ENCODE results near the gene TPPP2.
A peak's percentile ranks its signal among the peaks of the same experiment; 100 is the strongest.
"Not testable (repeated sequence)": the region's sequence is repeated elsewhere in the genome, so short reads cannot be mapped to it uniquely, and the experiment has no call there.

TPPP2 gene

DNA sequence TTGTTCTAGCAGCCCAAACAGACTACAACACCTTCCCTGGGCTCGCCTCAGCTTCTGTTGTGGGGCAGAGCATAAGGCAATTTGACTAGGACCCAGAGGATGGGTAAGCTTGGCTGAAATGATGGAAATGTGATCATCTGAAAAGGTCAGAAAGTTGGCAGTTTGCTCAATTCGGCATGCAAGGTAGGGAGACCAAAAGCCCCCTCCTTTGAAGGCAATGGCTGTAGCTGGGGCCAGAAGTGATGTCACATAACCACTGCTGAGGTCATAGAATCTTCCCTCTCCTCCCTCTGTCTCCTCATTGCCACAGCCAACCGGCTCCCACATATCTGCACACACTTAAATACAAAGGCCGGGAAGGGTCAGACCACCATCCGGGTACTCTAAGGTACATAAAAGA is at the start of gene TPPP2:
Gene TPPP2, plus strand, starts transcription at position 301 of the 400 bp plus-strand sequence. CDS start 365 bp downstream, outside the sequence.
- no peak for DNase-seq

DNA sequence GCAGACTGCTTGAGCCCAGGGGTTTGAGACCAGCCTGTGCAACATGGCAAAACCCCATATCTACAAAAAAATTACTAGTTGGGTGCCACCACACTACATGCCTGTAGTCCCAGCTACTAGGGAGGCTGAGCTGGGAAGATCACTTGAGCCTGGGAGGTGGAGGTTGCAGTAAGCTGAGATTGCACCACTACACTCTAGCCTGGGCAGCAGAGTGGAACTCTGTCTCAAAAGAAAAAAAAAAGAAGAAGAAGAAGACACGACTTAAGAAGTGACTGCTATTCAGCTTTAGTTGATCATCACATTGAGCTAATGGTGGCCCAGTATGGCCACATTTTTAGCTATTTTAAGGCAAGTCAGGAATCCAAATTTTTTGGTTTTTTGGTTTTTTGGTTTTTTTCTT is 49.1 kb upstream of the TPPP2 start:
- peak in 1 of 2 donors; percentile 45 for DNase-seq

GRCh38 chr14:20982646-20983369 is 47.2 kb upstream of the TPPP2 start:
- no peak for DNase-seq

- DNase-seq, result peak; percentile 25 to 40
Measured at GRCh38 chr14:20985650-20986049, 44.4 kb upstream of the TPPP2 start.

DNA sequence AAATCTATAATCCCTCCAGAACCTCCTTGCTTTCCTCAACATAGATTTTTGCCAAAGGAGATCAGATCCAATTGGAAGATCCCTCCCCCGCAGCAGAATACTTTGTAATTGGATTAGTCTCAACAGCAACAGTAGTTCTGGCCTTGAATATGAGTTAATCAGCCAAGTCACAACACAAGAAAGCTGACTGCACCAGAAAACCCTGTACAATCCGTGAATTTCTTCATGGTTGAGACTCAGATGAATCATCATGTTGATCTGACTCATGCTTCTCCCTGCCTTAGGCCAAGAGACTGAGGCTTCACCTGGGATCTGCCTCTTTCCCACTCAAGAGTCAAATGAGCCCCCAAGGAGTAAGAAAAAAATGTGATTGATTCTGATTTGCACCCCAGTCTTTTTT is 43.2 kb upstream of the TPPP2 start:
- peak; percentile 83 to 92 for DNase-seq

- peak; percentile 44 to 49 for DNase-seq
Measured at GRCh38 chr14:20988717-20989470, 41.1 kb upstream of the TPPP2 start.

DNA sequence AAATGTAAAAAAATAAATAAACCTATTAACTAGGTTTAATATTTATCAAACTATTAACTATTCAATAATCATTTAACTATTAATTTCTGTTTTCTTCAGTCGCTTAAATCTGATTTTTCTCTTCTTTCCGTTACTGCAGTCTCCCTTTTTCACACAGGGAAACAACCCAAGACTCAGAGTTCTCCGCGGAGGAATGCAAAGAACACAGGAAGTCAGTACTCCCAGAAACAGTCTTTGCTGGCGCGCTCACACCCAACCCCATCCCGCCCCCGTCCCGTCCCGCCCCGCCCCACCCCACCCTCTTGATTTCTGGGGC is 40.6 kb upstream of the TPPP2 start:
- DNase-seq, result no peak

DNA sequence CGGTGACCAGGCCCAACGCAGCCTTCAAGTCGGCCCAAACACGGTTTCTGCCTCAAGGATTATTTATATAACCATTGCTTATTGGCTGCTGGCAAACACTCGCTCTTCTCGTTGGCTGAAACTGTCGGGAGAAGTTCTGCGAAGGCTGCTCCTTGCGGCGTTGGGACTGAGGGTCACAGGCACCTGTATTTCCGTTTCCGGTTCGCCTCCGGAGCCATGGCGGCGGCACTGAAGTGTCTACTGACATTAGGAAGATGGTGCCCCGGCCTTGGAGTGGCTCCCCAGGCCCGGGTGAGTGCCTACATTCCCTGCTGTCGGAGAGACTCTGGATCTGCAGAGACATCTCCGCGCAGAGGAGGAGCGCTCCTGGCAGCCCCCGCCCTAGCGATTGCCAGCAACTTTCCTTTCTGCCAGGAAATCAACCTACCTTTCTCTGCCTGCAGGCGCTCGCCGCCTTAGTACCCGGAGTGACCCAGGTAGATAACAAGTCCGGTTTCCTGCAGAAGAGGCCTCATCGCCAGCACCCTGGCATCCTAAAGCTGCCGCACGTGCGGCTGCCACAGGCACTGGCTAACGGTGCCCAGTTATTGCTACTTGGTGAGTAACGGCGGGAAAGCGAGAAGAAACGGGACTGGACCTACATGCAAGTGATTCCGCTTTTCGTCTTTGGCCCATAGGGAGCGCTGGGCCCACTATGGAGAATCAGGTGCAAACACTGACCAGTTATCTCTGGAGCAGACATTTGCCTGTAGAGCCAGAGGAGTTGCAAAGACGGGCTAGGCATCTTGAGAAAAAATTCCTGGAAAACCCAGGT is 40.0 kb upstream of the TPPP2 start, which contains the start of gene METTL17:
Gene METTL17, plus strand, starts transcription at position 194 of the 814 bp plus-strand sequence. Its CDS starts 23 bp downstream, at position 217.
- peak; percentile 93 to 98 for DNase-seq

GRCh38 chr14:20996521-20996920 is 33.5 kb upstream of the TPPP2 start:
- no peak for DNase-seq

- DNase-seq, result no peak
Measured at GRCh38 chr14:20997115-20997514, 32.9 kb upstream of the TPPP2 start.

DNA sequence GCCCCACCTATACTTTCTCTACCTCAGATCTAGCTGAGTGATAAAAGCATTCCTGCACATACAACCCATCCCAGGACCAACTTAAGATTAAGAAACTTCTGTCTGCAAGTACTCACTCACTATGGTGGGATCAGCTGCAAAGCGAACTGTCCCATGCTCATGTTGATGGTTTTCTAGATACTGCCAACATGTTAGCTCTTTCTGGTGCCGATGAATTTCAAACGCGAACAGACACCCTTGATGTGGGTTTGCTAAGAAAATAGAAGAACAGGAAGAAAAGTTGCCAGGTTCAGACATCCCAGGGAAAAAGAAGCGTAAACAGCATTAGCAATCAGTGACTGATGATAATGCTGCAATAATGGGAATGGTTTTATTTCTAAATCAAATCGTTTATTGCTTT is 32.5 kb upstream of the TPPP2 start:
- DNase-seq, result no peak

DNA sequence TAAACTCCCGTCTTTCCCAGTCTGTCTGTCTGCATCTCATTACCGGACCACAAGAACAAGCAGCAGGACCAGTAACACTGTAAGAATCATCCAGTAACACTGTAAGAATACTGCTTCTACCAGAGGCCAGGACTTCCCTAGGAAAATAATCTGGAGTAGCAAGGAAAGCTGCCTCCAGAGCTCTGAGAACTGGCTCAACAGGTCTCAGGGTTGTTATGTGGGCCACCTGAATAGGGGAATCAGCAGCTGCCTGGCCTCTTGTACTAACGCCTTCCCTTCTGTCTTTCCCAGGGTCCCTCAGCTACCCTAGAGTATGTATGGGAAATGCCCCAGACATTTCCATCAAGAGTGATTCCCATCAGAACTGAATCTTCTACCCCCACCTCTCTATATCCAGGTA is 31.9 kb upstream of the TPPP2 start:
- no peak for DNase-seq

DNA sequence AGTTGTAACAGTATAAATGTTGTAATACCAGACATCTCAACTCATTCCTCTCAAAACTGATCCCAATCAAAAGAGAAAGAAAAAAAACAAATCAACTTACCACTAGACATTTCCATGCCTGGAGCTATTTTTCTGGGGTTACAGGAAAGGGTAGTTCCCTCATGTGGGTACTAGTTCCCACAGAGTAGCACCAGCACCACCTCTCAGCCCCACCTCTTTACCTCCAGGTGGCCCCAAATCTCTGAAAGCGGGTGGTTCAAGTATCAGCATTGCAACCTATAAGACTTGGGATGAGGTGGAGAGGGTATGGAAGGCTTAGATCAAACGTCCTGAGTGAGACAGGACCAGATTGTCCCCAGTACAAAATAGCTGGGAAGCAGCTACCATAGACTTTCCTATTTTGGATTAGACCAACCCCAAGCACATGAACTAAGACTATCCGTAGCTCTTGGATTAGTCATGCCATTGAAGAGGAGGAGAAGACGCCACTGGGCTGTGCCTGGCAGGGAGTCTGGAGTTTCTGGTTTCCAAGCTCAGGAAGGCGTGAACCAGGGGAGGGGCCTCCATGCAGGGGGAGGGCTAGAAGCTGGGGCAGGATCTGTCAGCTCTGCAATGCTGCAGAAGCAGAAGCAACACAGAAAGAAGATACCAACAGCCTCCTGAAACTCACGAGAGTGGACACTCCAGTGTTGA is 31.2 kb upstream of the TPPP2 start, which contains the start of gene SLC39A2:
Gene SLC39A2, plus strand, starts transcription at position 620 of the 693 bp plus-strand sequence. CDS start 154 bp downstream, outside the sequence.
- DNase-seq, result peak in 1 of 2 donors; percentile 64

DNA sequence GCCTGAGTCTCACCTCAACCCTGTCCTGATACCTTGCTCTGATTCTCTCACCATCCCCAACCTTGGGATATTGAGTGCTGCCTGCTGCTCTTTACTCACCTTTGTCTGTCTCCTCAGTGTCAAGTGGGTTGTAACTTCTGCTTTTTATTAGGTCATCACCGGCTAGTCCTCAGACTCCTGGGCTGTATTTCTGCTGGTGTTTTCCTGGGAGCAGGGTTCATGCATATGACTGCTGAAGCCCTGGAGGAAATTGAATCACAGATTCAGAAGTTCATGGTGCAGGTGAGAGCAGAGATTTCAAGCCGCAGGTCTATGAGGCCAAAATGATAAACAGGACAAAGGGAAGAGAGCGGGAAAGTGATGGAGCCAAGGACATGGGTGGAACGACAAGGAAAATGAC is 30.4 kb upstream of the TPPP2 start:
- DNase-seq, result no peak

- DNase-seq, result no peak
Measured at GRCh38 chr14:21001218-21001617, 28.8 kb upstream of the TPPP2 start.

GRCh38 chr14:21003788-21004346 is 26.1 kb upstream of the TPPP2 start:
- DNase-seq, result no peak

DNA sequence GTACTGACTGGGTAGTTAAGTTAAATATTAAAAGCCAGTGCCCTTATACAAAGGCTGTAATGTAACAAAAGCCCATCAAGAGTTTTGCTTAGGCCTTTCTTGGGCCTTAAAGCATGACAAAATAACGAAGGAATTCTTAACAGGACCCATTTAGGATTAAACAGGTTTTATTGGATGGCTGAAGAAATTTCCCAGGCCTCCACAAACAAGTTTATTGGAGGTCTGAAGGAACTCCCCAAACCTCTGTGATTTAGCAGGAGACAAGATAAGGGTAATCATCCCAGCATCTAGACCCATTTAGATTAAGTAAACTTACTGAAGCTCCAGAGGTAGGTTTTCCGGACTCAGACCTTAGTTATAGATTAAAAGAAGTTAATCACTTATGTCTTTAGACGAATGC is 20.3 kb upstream of the TPPP2 start:
- not testable (repeated sequence) for DNase-seq

GRCh38 chr14:21011136-21011535 is 18.9 kb upstream of the TPPP2 start:
- no peak for DNase-seq

DNA sequence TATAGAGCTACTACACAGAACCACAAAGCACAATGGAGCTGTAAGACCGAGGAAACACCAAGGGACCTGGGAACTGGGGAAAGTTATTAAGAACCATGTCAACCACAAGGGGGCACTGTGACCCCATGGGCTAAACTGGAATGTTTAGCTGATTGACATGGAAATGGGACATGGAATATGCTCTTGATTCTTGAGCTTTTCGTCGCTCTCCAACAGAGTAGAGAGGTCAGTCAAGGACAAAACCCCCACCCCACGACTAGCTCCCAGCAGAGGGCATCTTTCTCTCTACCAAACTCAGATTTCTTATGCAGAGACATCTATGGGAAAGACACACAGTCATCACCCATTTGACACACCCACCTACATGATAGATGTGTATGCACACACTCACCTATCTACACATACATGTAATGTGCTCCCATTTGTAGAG is 15.2 kb upstream of the TPPP2 start:
- peak; percentile 71 to 98 for DNase-seq

DNA sequence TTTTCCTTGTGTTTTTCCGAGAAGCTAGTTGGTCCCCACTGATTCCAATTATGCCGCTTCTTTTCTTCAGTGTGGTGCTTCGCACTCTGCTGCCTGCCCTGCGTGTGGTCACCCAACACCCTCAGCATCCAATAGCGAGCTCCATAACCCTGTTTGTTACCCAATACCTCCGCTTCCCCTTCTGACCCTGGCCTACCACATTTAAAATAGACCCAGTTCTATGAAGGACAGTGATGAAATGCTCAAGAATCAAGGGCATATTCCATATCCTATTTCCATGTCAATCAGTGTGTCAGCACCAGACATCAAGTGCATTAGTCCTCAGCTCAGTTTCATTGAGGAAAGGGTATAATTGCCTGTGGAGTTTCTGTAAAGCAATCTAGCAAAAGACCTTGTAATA is 14.7 kb upstream of the TPPP2 start:
- DNase-seq, result peak; percentile 42 to 56

DNA sequence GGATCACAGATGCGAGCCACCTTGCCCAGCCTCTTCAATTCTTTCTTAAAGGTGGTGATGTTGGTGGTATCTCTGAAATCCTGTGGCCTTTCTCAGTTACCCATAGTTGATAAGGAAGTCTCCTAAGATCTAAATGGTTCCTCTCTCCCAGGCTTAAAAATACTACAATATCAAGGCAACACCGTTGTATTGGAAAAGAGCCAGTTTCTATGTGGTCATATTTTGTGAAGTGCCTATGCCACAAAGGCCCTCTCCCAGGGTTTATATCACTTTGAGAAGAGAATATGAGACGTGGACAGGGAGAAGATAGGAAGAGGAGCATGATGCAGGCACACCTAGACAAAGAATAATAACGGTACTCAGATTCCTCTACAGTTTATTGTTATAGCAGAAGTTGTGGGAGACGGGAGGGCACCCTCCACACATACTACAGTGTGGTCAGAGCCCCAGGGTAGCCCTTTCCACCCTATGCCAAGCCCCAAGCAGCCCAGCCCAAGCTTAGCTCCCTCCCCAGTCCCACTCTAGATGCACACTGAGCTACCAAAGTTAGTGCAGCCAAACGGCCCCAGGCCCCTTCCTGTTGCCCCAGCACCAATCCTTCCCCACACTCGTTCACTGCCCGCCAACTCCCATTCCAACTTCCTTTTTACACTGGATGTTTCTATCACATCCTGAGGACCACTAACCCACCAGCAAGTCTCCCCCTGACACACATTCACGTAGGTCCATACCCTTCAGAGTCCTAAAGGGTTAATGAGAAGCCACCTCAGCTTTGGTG is 13.4 kb upstream of the TPPP2 start:
- no peak for DNase-seq

Data from inflammatory macrophage treated with lipopolysaccharide for 1 hour (primary cell).